ACHN (cell line): ENCODE results near the gene ZNF227.
"Not testable (repeated sequence)": the region's sequence is repeated elsewhere in the genome, so short reads cannot be mapped to it uniquely, and the experiment has no call there.

Experiments used
- DNase-seq: peaks from one replicate; pipeline ENCODE4 v3.0.0-alpha.2; 2015
- in situ Hi-C: cut with HindIII; loops from 2 replicates; pipeline ENCODE4 v1.10.0; 2017; ENCODE audit warnings: low sequenced_read_pairs, low pct_ligation_motif_present, low pct_unique_long_range_greater_than_20kb

ZNF227 gene

GRCh38 chr19:44221291-44221690 lies 9.0 kb downstream of the ZNF227 start:
- DNase-seq, in situ Hi-C loops: not testable (repeated sequence)

GRCh38 chr19:44228318-44228717 lies 16.0 kb downstream of the ZNF227 start:
- DNase-seq = no peak
- in situ Hi-C loops = no loop called here

DNA sequence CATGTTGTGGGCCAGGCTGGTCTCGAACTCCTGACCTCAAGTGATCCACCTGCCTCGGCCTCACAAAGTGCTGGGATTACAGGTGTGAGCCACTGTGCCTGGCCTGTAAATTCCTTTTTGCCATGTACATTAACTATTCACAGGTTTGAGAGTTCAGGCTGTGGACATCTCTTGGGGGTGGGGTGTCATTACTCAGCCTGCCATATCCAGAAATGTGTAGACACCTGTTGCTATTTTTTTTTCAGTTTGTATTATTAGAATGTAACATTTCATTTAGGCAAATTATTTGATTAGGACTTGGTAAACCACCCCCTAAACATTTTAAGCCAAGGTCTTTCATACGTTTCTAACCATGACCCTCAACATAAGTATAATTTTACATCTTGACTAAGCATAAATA lies 20.5 kb downstream of the ZNF227 start:
- no peak for DNase-seq
- in situ Hi-C loops = no loop called here

- in situ Hi-C loops = no loop called here
- DNase-seq = no peak
Observed at GRCh38 chr19:44236384-44236783, 24.1 kb downstream of the ZNF227 start.

DNA sequence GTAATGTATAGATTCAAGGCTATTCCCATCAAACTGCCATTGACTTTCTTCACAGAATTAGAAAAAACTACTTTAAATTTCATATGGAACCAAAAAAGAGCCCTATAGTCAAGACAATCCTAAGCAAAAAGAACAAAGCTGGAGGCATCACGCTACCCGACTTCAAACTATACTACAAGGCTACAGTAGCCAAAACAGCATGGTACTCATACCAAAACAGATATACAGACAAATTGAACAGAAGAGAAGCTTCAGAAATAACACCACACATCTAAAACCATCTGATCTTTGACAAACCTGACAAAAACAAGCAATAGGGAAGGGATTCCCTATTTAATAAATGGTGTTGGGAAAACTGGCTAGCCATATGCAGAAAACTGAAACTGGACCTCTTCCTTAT lies 40.0 kb downstream of the ZNF227 start:
- DNase-seq, in situ Hi-C loops: not testable (repeated sequence)

GRCh38 chr19:44253392-44253791 lies 41.1 kb downstream of the ZNF227 start:
- in situ Hi-C loops, DNase-seq: not testable (repeated sequence)

- in situ Hi-C loops = no loop called here
- no peak for DNase-seq
Observed at GRCh38 chr19:44254496-44254895, 42.2 kb downstream of the ZNF227 start.

DNA sequence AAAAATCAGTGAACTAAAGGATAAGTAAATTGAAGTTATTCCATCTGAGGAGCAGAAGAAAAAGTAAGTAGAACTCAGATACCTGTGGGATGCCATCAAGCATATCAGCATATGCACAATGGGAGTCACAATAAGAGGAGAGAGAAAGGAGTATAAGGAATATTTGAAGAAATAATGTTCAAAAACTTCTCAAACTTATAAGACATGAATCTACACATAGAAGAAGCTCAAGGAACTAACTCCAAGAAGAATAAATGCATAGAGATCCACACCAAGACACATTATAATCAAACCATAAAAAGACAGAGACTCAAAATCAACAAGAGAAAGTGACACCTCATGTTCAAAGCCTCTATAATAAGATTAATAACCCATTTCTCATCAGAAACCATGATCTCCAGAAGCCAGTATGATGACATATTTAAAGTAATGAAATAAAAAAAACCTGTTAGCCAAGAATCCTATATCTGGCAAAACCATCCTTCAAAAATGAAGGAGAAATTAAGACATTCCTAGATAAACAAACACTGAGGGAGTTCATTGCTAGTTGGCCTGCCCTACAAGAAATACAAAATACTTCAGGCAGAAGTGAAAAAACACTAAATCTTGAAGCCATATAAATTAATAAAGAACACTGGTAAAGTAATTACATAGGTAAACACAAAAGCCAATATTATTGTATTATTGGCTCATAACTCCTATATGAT lies 43.5 kb downstream of the ZNF227 start:
- no peak for DNase-seq
- in situ Hi-C loops = no loop called here

- no peak for DNase-seq
- in situ Hi-C loops = no loop called here
Observed at GRCh38 chr19:44258136-44258535, 45.8 kb downstream of the ZNF227 start.

DNA sequence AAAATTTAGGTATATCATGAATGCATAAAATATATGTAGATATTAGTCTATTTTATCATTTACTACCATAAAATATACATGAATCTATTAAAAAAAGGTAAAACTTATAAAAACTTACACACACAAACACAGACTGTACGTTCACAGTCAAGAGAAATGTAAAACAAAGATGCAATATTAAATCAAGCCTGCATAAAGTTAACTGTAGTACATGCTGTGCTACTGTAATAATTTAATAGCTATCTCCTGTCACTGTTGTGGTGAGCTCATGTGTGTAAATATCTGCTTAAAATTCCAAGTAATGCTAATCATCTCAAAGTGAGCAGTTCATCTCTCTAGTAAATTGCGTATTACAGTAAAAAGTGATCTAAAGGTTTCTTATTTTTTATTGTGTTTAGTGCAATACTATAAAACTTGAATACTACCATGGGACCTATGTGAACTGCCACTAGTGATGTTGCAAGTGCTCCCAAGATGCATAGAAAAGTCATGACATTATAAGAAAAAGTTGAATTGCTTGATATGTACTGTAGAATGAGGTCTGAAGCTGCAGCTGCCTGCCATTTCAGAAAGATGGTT lies 46.6 kb downstream of the ZNF227 start:
- DNase-seq = no peak
- in situ Hi-C loops = no loop called here

- in situ Hi-C loops = no loop called here
- DNase-seq = no peak
Observed at GRCh38 chr19:44260343-44260681, 48.0 kb downstream of the ZNF227 start.

- no peak for DNase-seq
- in situ Hi-C loops = no loop called here
Observed at GRCh38 chr19:44260695-44261446, 48.5 kb downstream of the ZNF227 start.

DNA sequence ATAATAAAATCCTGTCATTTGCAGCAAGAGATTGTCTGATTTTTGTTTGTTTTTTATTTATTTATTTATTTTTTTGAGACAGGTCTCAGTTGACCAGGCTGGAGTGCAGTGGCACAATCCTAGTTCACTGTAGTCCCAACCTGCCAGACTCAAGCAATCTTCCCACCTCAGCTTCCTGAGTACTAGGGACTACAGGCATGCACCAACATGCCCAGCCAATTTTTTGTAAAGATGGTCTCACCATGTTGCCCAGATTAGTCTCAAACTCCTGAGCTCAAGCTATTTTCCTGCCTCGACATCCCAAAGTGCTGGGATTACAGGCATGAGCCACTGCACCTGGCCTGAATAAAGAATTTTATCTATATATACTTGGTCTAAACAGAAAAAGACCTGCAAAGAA lies 65.0 kb downstream of the ZNF227 start:
- DNase-seq = no peak
- in situ Hi-C loops = no loop called here

DNA sequence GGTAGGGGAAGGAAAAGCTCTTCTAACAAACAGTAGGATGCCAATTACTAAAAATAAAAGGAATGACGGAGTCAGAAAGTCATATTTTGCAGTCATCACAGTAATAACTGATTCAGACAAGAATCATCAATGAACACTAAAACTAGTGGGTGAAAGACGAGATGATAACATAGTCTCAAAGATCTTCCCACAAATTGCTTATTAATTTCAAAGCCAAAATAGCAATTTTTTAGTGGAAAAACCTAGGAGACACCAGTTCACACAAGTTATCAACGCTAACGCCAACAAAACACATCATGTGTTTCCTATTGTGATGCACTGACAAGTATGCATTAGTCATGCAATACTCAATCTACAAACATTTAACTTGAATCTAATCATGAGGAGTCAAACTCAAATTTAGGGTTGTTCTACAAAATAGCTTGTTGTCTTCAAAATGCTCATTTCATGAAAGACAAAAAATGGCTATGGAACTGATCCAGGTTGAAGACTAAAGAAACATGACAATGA lies 65.9 kb downstream of the ZNF227 start:
- no peak for DNase-seq
- in situ Hi-C loops = no loop called here

DNA sequence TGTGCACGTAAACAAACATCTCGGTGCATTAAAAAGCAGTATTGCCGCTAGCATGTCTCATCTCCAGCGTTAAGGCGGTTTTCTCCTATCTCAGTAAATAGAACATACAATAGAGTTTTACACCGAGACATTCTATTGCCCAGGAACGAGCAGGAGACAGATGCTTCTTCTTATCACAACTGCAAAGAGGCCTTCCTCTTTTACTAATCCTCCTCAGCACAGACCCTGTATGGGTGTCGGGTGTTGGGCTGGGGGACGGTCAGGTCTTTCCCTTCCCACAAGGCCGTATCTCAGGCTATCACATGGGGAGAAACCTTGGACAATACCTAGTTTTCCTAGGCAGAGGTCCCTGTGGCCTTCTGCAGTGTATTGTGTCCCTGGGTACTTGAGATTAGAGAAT lies 68.6 kb downstream of the ZNF227 start:
- no peak for DNase-seq
- in situ Hi-C loops = no loop called here

GRCh38 chr19:44282846-44283245 lies 70.5 kb downstream of the ZNF227 start:
- DNase-seq = no peak
- in situ Hi-C loops = no loop called here

- in situ Hi-C loops = no loop called here
Observed at GRCh38 chr19:44284968-44285367, 72.6 kb downstream of the ZNF227 start.

More at GRCh38 chr19:44284968-44285367, 72.6 kb downstream of the ZNF227 start:
- DNase-seq = no peak
